Gastroesophageal sphincter (tissue), 4 donors: ENCODE measurements around the gene ADGRG1. TPM values are rescaled to one million over a fixed set of nuclear protein-coding genes. Genes with fewer than 3 reads are reported as not detected.

Experiments used
- ATAC-seq: fragments of 150-250 bp; one replicate; pipeline ENCODE4 v1.9.1; 2016; ENCODE audit warnings: mild to moderate bottlenecking, moderate library complexity
- H3K27ac ChIP-seq, 4 donors: fragments of 200-600 bp; sonication (generic) in 3 of 4; 1 replicate in 3 of 4; 2 replicates in 1 of 4; pipeline ENCODE4 v1.5.1; 2016 to 2019
- H3K27me3 ChIP-seq: fragments of 200-600 bp; sonication (generic); one replicate; pipeline ENCODE4 v1.5.1; 2019
- H3K36me3 ChIP-seq, 2 donors: fragments of 200-600 bp; sonication (generic); one replicate each; pipeline ENCODE4 v1.5.1; 2019; ENCODE audit warnings: control low read depth in 1 of 2
- H3K4me1 ChIP-seq, 3 donors: fragments of 200-600 bp; sonication (generic); 1 replicate in 2 of 3; 2 replicates in 1 of 3; pipeline ENCODE4 v1.5.1; 2016 to 2019; ENCODE audit warnings: control low read depth in 2 of 3
- H3K4me3 ChIP-seq, 2 donors: fragments of 200-600 bp; sonication (generic); one replicate each; pipeline ENCODE4 v1.5.1; 2019; ENCODE audit warnings: mild to moderate bottlenecking in 1 of 2, moderate library complexity in 1 of 2
- H3K9me3 ChIP-seq, 3 donors: fragments of 200-600 bp; sonication (generic); one replicate each; pipeline ENCODE4 v1.5.1; 2017 to 2019; ENCODE audit warnings: control low read depth in 2 of 3
- CTCF ChIP-seq, 4 experiments: fragments of 200-600 bp in 2 of 4; fragments of 450-650 bp in 2 of 4; sonication (generic) in 1 of 4; IDR thresholded peaks; one replicate each; pipeline ENCODE4 v1.5.1; 2017 to 2019; ENCODE audit warnings: antibody characterized with exemption in 4 of 4, mild to moderate bottlenecking in 2 of 4, moderate library complexity in 2 of 4
- EP300 ChIP-seq: sonication (generic); formaldehyde crosslinking; IDR thresholded peaks from one replicate; pipeline ENCODE4 v1.6.1; 2017; ENCODE audit warnings: antibody characterized with exemption, mild to moderate bottlenecking
- POLR2A ChIP-seq, 2 donors: fragments of 450-650 bp; IDR thresholded peaks; one replicate each; pipeline ENCODE4 v1.6.1; 2017; ENCODE audit warnings: antibody characterized with exemption in 2 of 2, mild to moderate bottlenecking in 2 of 2, moderate library complexity in 1 of 2
- POLR2AphosphoS5 ChIP-seq: sonication (generic); formaldehyde crosslinking; IDR thresholded peaks from one replicate; pipeline ENCODE4 v1.6.1; 2017; ENCODE audit warnings: antibody characterized with exemption
- WGBS, 2 donors: methylation state at CpG; one replicate each; pipeline ENCODE4 v1.1.5; 2018; ENCODE audit warnings: low coverage in 1 of 2; 5-methylcytosine and 5-hydroxymethylcytosine counted together
- total RNA-seq, 4 donors: library from RNA; depleted of rRNA; stranded (reverse); fragments of >200 nt; gene quantifications; one replicate each; pipeline ENCODE4 v1.1.0, GENCODE V29; 2016

Gene ADGRG1
- total RNA-seq, 4 donors from 2014 or later = 7.0 to 20.1 (median 12.6) TPM

GRCh38 chr16:57637965-57638364 lies 9.5 kb downstream of the ADGRG1 start:
- Histone ChIP-seq H3K4me3 (no peak overlapping the region), H3K27me3 (peaks cover 35% of the 10 kb centered on the region), H3K4me1 (peaks cover 0 to 51% (median 11%) of the 10 kb centered on the region in 3 donors), H3K27ac (peak overlapping the region in 3 of 4 donors; percentile 54 to 65 (median 64)), H3K36me3 (no peaks in the 10 kb centered on the region), H3K9me3 (no peaks in the 10 kb centered on the region)
- TF ChIP-seq EP300 (no peak), POLR2AphosphoS5 (no peak), CTCF (IDR thresholded peaks at IDR 0.05) (no peak), POLR2A (IDR thresholded peaks at IDR 0.05) (no peak)
- WGBS, 2 donors = 80 to 84% methylated on average over 1 to 3 of the region's 6 CpGs
- no peak for ATAC-seq

- TF ChIP-seq POLR2A (IDR thresholded peaks at IDR 0.05) = no peak
- H3K9me3 ChIP-seq = no peaks in the 10 kb centered on the region
- no peak for ATAC-seq
- H3K4me3 ChIP-seq = no peak overlapping the region
- H3K4me1 ChIP-seq = peaks cover 0 to 55% (median 11%) of the 10 kb centered on the region in 3 donors
- no peaks in the 10 kb centered on the region for H3K36me3 ChIP-seq
- peaks cover 33% of the 10 kb centered on the region for H3K27me3 ChIP-seq
- WGBS, 2 donors = 40% methylated on average over 1 of the region's 2 CpGs; no CpG with 5 or more reads in 1 of the 2 donors
- peak overlapping the region in 3 of 4 donors; percentile 41 to 65 (median 64) for H3K27ac ChIP-seq
Measured at GRCh38 chr16:57638381-57638780, 10.0 kb downstream of the ADGRG1 start.

GRCh38 chr16:57639172-57639887 lies 10.9 kb downstream of the ADGRG1 start:
- H3K4me1 ChIP-seq = peaks cover 0 to 60% (median 11%) of the 10 kb centered on the region in 3 donors
- WGBS, 2 donors = 20 to 59% methylated on average over 3 to 10 of the region's 23 CpGs
- H3K27me3 ChIP-seq = peaks cover 24% of the 10 kb centered on the region
- no peaks in the 10 kb centered on the region for H3K9me3 ChIP-seq
- no peak for TF ChIP-seq POLR2A (IDR thresholded peaks at IDR 0.05)
- no peak for TF ChIP-seq POLR2AphosphoS5
- TF ChIP-seq CTCF (IDR thresholded peaks at IDR 0.05) = no peak
- TF ChIP-seq EP300 = no peak
- no peaks in the 10 kb centered on the region for H3K36me3 ChIP-seq
- ATAC-seq = no peak
- peak overlapping the region in 3 of 4 donors; percentile 37 to 65 (median 41) for H3K27ac ChIP-seq
- H3K4me3 ChIP-seq = no peak overlapping the region

GRCh38 chr16:57640185-57640584 lies 11.8 kb downstream of the ADGRG1 start:
- no peaks in the 10 kb centered on the region for H3K9me3 ChIP-seq
- no peak for ATAC-seq
- peak overlapping the region in 1 of 4 donors; percentile 31 for H3K27ac ChIP-seq
- WGBS, 2 donors = 88% methylated on average over 5 of the region's 9 CpGs; no CpG with 5 or more reads in 1 of the 2 donors
- no peaks in the 10 kb centered on the region for H3K36me3 ChIP-seq
- no peak for TF ChIP-seq POLR2AphosphoS5
- no peak for TF ChIP-seq CTCF (IDR thresholded peaks at IDR 0.05)
- no peak for TF ChIP-seq EP300
- no peak for TF ChIP-seq POLR2A (IDR thresholded peaks at IDR 0.05)
- H3K4me3 ChIP-seq = no peak overlapping the region
- peaks cover 0 to 58% (median 11%) of the 10 kb centered on the region in 3 donors for H3K4me1 ChIP-seq
- peaks cover 16% of the 10 kb centered on the region for H3K27me3 ChIP-seq

GRCh38 chr16:57640612-57641011 lies 12.2 kb downstream of the ADGRG1 start:
- Histone ChIP-seq H3K36me3 (no peaks in the 10 kb centered on the region), H3K9me3 (no peaks in the 10 kb centered on the region), H3K27ac (peak overlapping the region in 1 of 4 donors; percentile 31), H3K27me3 (peaks cover 13% of the 10 kb centered on the region), H3K4me3 (no peak overlapping the region), H3K4me1 (peaks cover 0 to 59% (median 11%) of the 10 kb centered on the region in 3 donors)
- no peak for TF ChIP-seq POLR2AphosphoS5
- TF ChIP-seq EP300 = no peak
- no peak for TF ChIP-seq POLR2A (IDR thresholded peaks at IDR 0.05)
- TF ChIP-seq CTCF (IDR thresholded peaks at IDR 0.05) = no peak
- WGBS, 2 donors = 55% methylated on average over 4 of the region's 8 CpGs; no CpG with 5 or more reads in 1 of the 2 donors
- no peak for ATAC-seq
